KOPT-K1 (cell line): ENCODE data around the gene MUSTN1.

Experiments used
- H3K27ac ChIP-seq: fragments of 200-600 bp; sonication (generic); 2 replicates; pipeline ENCODE4 v1.5.1; 2016; ENCODE audit warnings: antibody characterized with exemption, mild to moderate bottlenecking, low read depth, low read length; ENCODE audit not compliant: poor library complexity, severe bottlenecking
- H3K36me3 ChIP-seq: fragments of 200-600 bp; sonication (generic); 2 replicates; pipeline ENCODE4 v1.5.1; 2017; ENCODE audit warnings: antibody characterized with exemption, mild to moderate bottlenecking, low read length, moderate library complexity; ENCODE audit not compliant: insufficient read depth
- H3K9me3 ChIP-seq: fragments of 200-600 bp; sonication (generic); 2 replicates; pipeline ENCODE4 v1.5.1; 2017; ENCODE audit warnings: antibody characterized with exemption, low read length, mild to moderate bottlenecking; ENCODE audit not compliant: insufficient read depth, poor library complexity, severe bottlenecking

The MUSTN1 gene

GRCh38 chr3:52834871-52835501 lies at the start of gene MUSTN1:
Gene MUSTN1 (minus strand): TSS chr3:52835019. CDS start chr3:52834948, 71 bp downstream.
- no peak within 1 kb of the TSS for H3K27ac ChIP-seq
- H3K9me3 ChIP-seq: no peaks in the 10 kb centered on the region
- 0 out of 2 replicates have a peak, but pooled peaks cover 12% of the 10 kb centered on the region for H3K36me3 ChIP-seq

GRCh38 chr3:52882377-52882776 lies 47.6 kb upstream of the MUSTN1 start:
- H3K36me3 ChIP-seq: peaks cover 22% of the 10 kb centered on the region; the same call in 1 of the 2 replicates
- peaks cover 4% of the 10 kb centered on the region for H3K9me3 ChIP-seq
- no peak overlapping the region for H3K27ac ChIP-seq

- peaks cover 22% of the 10 kb centered on the region; the same call in 1 of the 2 replicates for H3K36me3 ChIP-seq
- peaks cover 4% of the 10 kb centered on the region for H3K9me3 ChIP-seq
- H3K27ac ChIP-seq: no peak overlapping the region
Observed at GRCh38 chr3:52881871-52882270, 47.1 kb upstream of the MUSTN1 start.

- Histone ChIP-seq H3K9me3 (peaks cover 4% of the 10 kb centered on the region), H3K27ac (no peak overlapping the region), H3K36me3 (peaks cover 8% of the 10 kb centered on the region; the same call in 1 of the 2 replicates)
Observed at GRCh38 chr3:52880474-52880873, 45.7 kb upstream of the MUSTN1 start.

- Histone ChIP-seq H3K27ac (no peak overlapping the region), H3K9me3 (peaks cover 4% of the 10 kb centered on the region), H3K36me3 (peaks cover 5% of the 10 kb centered on the region; the same call in 1 of the 2 replicates)
Observed at GRCh38 chr3:52880047-52880446, 45.2 kb upstream of the MUSTN1 start.

- Histone ChIP-seq H3K36me3 (peaks cover under 1% of the 10 kb centered on the region; the same call in 1 of the 2 replicates), H3K27ac (no peak overlapping the region), H3K9me3 (peaks cover 2% of the 10 kb centered on the region)
Observed at GRCh38 chr3:52879581-52879980, 44.8 kb upstream of the MUSTN1 start.

GRCh38 chr3:52879090-52879489 lies 44.3 kb upstream of the MUSTN1 start:
- H3K9me3 ChIP-seq: no peaks in the 10 kb centered on the region
- no peak overlapping the region for H3K27ac ChIP-seq
- H3K36me3 ChIP-seq: no peaks in the 10 kb centered on the region

- no peaks in the 10 kb centered on the region for H3K9me3 ChIP-seq
- H3K27ac ChIP-seq: no peak overlapping the region
- H3K36me3 ChIP-seq: no peaks in the 10 kb centered on the region
Observed at GRCh38 chr3:52877085-52877484, 42.3 kb upstream of the MUSTN1 start.

- peak overlapping the region; percentile 50 for H3K27ac ChIP-seq
Observed at GRCh38 chr3:52874864-52875587, 40.2 kb upstream of the MUSTN1 start.

GRCh38 chr3:52874160-52874701 lies 39.4 kb upstream of the MUSTN1 start:
- Histone ChIP-seq H3K27ac (peak overlapping the region; percentile 50), H3K36me3 (no peaks in the 10 kb centered on the region), H3K9me3 (no peaks in the 10 kb centered on the region)

More at GRCh38 chr3:52874864-52875587, 40.2 kb upstream of the MUSTN1 start:
- H3K36me3 ChIP-seq: no peaks in the 10 kb centered on the region
- H3K9me3 ChIP-seq: no peaks in the 10 kb centered on the region

GRCh38 chr3:52873433-52874159 lies 38.8 kb upstream of the MUSTN1 start:
- H3K27ac ChIP-seq: no peak overlapping the region
- H3K36me3 ChIP-seq: no peaks in the 10 kb centered on the region

GRCh38 chr3:52872245-52872644 lies 37.4 kb upstream of the MUSTN1 start:
- Histone ChIP-seq H3K9me3 (no peaks in the 10 kb centered on the region), H3K36me3 (no peaks in the 10 kb centered on the region), H3K27ac (no peak overlapping the region)

More at GRCh38 chr3:52873433-52874159, 38.8 kb upstream of the MUSTN1 start:
- H3K9me3 ChIP-seq: no peaks in the 10 kb centered on the region

- Histone ChIP-seq H3K9me3 (no peaks in the 10 kb centered on the region), H3K27ac (no peak overlapping the region)
Observed at GRCh38 chr3:52871761-52872160, 36.9 kb upstream of the MUSTN1 start.

GRCh38 chr3:52870471-52870870 lies 35.7 kb upstream of the MUSTN1 start:
- no peak overlapping the region for H3K27ac ChIP-seq
- H3K9me3 ChIP-seq: peaks cover 8% of the 10 kb centered on the region
- H3K36me3 ChIP-seq: no peaks in the 10 kb centered on the region

More at GRCh38 chr3:52871761-52872160, 36.9 kb upstream of the MUSTN1 start:
- no peaks in the 10 kb centered on the region for H3K36me3 ChIP-seq

- no peak overlapping the region for H3K27ac ChIP-seq
- no peaks in the 10 kb centered on the region for H3K36me3 ChIP-seq
- H3K9me3 ChIP-seq: peaks cover 36% of the 10 kb centered on the region
Observed at GRCh38 chr3:52866427-52866826, 31.6 kb upstream of the MUSTN1 start.
